Muscle of leg (tissue), 11 donors: Measurements from ENCODE around the gene SUSD4. TPM values are rescaled to one million over a fixed set of nuclear protein-coding genes. Genes with fewer than 3 reads are reported as not detected.

Experiments used
- DNase-seq: peaks from one replicate; pipeline ENCODE4 v3.0.0; 2013
- H3K27ac ChIP-seq: one replicate; pipeline ENCODE4 v1.5.1; 2013; ENCODE audit warnings: mild to moderate bottlenecking, low read length, control low read depth
- H3K27me3 ChIP-seq: one replicate; pipeline ENCODE4 v1.6.1; 2013; ENCODE audit warnings: low read length; ENCODE audit not compliant: control insufficient read depth, insufficient read depth
- H3K36me3 ChIP-seq: one replicate; pipeline ENCODE4 v1.6.1; 2013; ENCODE audit warnings: low read length; ENCODE audit not compliant: control insufficient read depth, insufficient read depth
- H3K4me1 ChIP-seq: one replicate; pipeline ENCODE4 v1.6.1; 2013; ENCODE audit warnings: low read length; ENCODE audit not compliant: control insufficient read depth, insufficient read depth
- H3K4me3 ChIP-seq: one replicate; pipeline ENCODE4 v1.5.1; 2013; ENCODE audit warnings: low read length, control low read depth
- H3K9me3 ChIP-seq: replicated peaks from 2 replicates; pipeline ENCODE4 v1.6.1; 2013; ENCODE audit warnings: low read depth, low read length; ENCODE audit not compliant: control insufficient read depth
- WGBS: methylation state at CpG from one replicate; pipeline ENCODE4 v1.1.5; 2013; ENCODE audit warnings: missing lambda C conversion rate; ENCODE audit not compliant: insufficient coverage; 5-methylcytosine and 5-hydroxymethylcytosine counted together
- polyA plus RNA-seq, 8 donors: library from polyadenylated mRNA; unstranded; fragments of 120-200 nt; gene quantifications; one replicate each; pipeline versions ENCODE4 v1.2.1 to v1.2.3, GENCODE V29; 2013; ENCODE audit warnings: inconsistent platforms in 1 of 8, low replicate concordance in 1 of 8; ENCODE audit not compliant: insufficient read length in 8 of 8, insufficient read depth in 1 of 8
- total RNA-seq: library from RNA; stranded (reverse); fragments of 120-200 nt; gene quantifications from one replicate; pipeline ENCODE4 v1.2.4, GENCODE V29; 2013

SUSD4 gene
- total and polyA plus RNA-seq, 9 donors = 2.0 to 4.1 (median 2.8) TPM

DNA sequence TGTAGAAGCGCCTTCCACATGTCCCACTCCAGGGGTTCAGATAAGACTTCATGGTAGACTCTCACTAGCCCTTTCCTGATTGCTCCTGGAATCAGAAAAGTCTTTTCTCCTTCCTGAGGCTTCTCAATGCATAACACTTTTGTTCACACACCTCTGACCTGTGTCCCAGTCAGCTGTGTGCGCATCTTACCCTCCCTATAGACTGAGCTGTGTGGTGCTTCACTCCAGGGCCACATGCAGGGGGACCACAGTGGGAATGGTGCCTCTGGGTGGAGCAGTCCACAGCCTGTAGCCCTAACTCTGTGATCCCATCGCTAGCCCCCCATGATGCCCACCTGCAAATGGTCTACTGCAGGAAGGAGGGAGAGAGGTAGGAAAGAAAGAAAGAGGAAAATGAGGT, 136.9 kb downstream of the SUSD4 start:
- Histone ChIP-seq H3K9me3 (no peaks in the 10 kb centered on the region), H3K27ac (no peak overlapping the region), H3K4me3 (no peak overlapping the region), H3K36me3 (no peaks in the 10 kb centered on the region), H3K27me3 (peaks cover 3% of the 10 kb centered on the region), H3K4me1 (peaks cover 4% of the 10 kb centered on the region)
- 76% methylated on average over 2 of the region's 3 CpGs for WGBS
- no peak for DNase-seq

DNA sequence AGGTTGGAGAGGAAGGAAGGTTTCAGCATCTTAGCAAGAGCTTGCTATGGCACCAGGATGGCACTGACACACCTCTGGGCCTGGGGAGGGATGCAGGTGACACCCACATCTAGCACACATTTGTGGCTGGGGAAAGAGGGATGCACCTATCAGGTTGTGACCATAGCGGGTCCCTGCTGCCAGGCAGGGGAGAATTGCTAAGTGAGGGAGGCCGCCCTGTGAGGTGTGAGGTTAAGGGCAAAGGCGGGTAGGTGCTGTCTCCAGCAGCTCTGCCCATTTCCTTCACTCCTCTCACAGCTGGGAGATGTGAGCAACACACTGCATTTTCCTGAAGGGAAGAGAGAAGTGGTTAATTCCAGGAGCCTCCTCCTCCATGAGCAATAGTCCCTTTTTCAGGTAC, 137.7 kb downstream of the SUSD4 start:
- no peak for DNase-seq
- H3K9me3 ChIP-seq = no peaks in the 10 kb centered on the region
- H3K4me1 ChIP-seq = peaks cover 4% of the 10 kb centered on the region
- WGBS = no CpG with 5 or more reads among the region's 3 CpGs
- H3K27ac ChIP-seq = no peak overlapping the region
- no peak overlapping the region for H3K4me3 ChIP-seq
- H3K36me3 ChIP-seq = no peaks in the 10 kb centered on the region
- H3K27me3 ChIP-seq = peaks cover 3% of the 10 kb centered on the region

DNA sequence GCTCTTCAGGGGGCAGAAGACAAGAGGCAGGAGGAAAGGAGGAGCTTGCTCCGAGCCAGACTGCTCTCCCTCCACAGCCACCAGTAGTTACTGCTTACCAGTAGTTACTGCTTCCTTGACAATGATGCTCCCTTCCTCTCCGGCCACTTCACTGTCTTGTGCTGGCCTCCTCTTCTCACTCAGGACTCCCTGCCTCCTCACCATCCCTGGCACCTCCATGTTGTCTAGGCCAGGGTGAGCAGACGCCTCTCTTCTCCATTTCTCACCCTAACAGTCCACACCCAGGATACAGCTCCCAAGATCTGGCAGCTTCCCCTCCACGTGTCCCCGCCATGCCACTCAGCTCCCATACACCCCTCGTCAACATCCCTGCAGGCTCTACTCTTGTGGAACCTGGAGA, 138.5 kb downstream of the SUSD4 start:
- H3K27ac ChIP-seq = no peak overlapping the region
- WGBS = 51% methylated on average over 2 of the region's 6 CpGs
- no peaks in the 10 kb centered on the region for H3K36me3 ChIP-seq
- peaks cover 3% of the 10 kb centered on the region for H3K27me3 ChIP-seq
- no peak overlapping the region for H3K4me3 ChIP-seq
- DNase-seq = no peak
- no peaks in the 10 kb centered on the region for H3K9me3 ChIP-seq
- peaks cover 4% of the 10 kb centered on the region for H3K4me1 ChIP-seq

GRCh38 chr1:223225061-223225460, 138.9 kb downstream of the SUSD4 start:
- no peaks in the 10 kb centered on the region for H3K36me3 ChIP-seq
- H3K4me3 ChIP-seq = no peak overlapping the region
- peaks cover 3% of the 10 kb centered on the region for H3K27me3 ChIP-seq
- no peak overlapping the region for H3K27ac ChIP-seq
- no peak for DNase-seq
- 91% methylated on average over 5 of the region's 7 CpGs for WGBS
- H3K4me1 ChIP-seq = peaks cover 4% of the 10 kb centered on the region
- H3K9me3 ChIP-seq = no peaks in the 10 kb centered on the region

DNA sequence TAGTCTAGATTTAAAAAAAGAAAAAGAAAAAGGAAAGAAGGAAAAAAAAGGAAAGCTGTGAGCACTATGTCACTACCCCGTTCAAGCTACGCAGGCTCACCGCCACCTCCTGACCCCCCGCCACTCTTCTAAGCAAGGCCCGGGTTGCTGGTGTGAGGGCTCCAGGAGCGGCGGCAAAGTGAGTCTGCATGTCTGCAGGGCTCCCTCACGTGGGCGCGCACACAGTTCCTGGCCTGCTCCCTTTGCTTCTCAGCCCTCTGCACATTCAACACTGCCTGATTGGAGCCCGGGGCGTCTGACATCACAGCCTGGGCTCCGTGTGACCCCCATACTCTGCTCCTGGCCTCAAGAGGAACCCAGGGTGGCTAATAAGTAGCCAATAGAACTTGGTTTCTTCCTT, 139.5 kb downstream of the SUSD4 start:
- Histone ChIP-seq H3K4me3 (no peak overlapping the region), H3K27ac (no peak overlapping the region), H3K27me3 (peaks cover 3% of the 10 kb centered on the region), H3K4me1 (peaks cover 4% of the 10 kb centered on the region), H3K9me3 (no peaks in the 10 kb centered on the region), H3K36me3 (no peaks in the 10 kb centered on the region)
- WGBS = 68% methylated on average over 6 of the region's 13 CpGs
- DNase-seq = peak; percentile 22

GRCh38 chr1:223223091-223223995, 140.6 kb downstream of the SUSD4 start:
- no peaks in the 10 kb centered on the region for H3K36me3 ChIP-seq
- H3K27me3 ChIP-seq = peaks cover 3% of the 10 kb centered on the region
- no peak for DNase-seq
- H3K9me3 ChIP-seq = peaks cover 6% of the 10 kb centered on the region
- WGBS = 90% methylated on average over 23 of the region's 26 CpGs
- H3K4me3 ChIP-seq = no peak overlapping the region
- H3K27ac ChIP-seq = no peak overlapping the region
- peaks cover 4% of the 10 kb centered on the region for H3K4me1 ChIP-seq

DNA sequence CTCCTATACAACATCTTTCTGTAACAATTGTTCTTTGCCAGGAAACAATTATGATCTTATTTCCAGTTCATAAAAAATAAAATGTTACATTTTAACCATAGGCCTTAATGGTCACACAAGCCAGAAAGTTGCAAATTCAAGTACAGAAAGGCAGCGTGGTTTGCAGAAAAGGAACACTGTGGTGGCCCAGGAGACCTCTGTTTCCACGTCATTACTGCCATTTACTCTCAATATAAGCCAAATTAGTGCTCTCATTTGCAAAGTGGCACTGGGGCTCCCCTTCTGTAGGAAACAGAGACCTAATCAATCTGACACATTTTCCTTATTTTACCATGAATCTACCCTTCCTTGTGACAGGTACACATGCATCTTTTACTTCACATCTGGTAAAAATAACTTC, 141.6 kb downstream of the SUSD4 start:
- no peak for DNase-seq
- WGBS = 44% methylated on average over 2 of the region's 2 CpGs
- no peak overlapping the region for H3K27ac ChIP-seq

GRCh38 chr1:223221686-223222085, 142.3 kb downstream of the SUSD4 start:
- peaks cover 9% of the 10 kb centered on the region for H3K4me1 ChIP-seq
- no peak overlapping the region for H3K4me3 ChIP-seq
- 90% methylated on average over 4 of the region's 8 CpGs for WGBS
- DNase-seq = no peak
- peaks cover 3% of the 10 kb centered on the region for H3K27me3 ChIP-seq
- H3K27ac ChIP-seq = no peak overlapping the region
- H3K36me3 ChIP-seq = no peaks in the 10 kb centered on the region
- peaks cover 6% of the 10 kb centered on the region for H3K9me3 ChIP-seq

More for the DNA sequence above, 141.6 kb downstream of the SUSD4 start:
- peaks cover 6% of the 10 kb centered on the region for H3K9me3 ChIP-seq
- H3K27me3 ChIP-seq = peaks cover 3% of the 10 kb centered on the region
- no peak overlapping the region for H3K4me3 ChIP-seq
- H3K36me3 ChIP-seq = no peaks in the 10 kb centered on the region
- H3K4me1 ChIP-seq = peaks cover 4% of the 10 kb centered on the region

DNA sequence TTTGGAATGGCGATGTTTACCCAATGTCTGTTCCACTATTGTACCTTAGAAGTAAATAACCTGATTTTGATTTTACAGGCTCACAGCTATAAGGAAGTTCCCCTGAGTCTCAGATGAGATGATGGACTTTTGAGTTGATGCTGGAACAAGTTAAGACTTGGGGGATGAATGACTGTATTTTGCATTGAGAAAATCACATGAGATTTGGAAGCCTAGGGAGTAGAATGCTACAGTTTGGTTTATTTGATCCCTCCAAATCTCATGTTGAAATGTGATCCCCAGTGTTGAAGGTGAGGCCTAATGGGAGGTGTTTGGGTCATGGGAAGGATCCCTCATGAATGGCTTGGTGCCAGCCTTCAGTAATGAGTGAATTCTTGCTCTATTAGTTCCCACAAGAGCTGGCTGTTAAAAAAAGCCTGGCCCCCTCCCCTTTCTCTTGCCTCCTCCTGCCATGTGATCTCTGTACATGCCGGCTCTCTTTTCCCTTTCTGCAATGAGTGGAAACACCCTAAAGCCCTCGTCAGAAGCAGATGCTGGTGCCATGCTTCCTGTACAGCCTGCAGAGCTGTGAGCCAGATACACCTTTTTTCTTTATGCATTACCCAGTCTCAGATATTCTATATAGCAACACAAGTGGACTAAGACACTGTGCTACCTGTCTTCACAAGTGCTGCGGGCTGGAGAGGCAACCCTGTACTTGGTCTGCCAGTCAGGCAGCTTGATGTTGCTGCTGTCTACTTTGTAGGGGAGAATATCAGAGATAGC, 143.9 kb downstream of the SUSD4 start:
- H3K9me3 ChIP-seq = peaks cover 6% of the 10 kb centered on the region
- no peaks in the 10 kb centered on the region for H3K36me3 ChIP-seq
- no peak for DNase-seq
- H3K27me3 ChIP-seq = no peaks in the 10 kb centered on the region
- peaks cover 9% of the 10 kb centered on the region for H3K4me1 ChIP-seq
- 29% methylated on average over 2 of the region's 4 CpGs for whole genome bisulfite sequencing
- no peak overlapping the region for H3K4me3 ChIP-seq
- no peak overlapping the region for H3K27ac ChIP-seq

- no peak for DNase-seq
- H3K36me3 ChIP-seq = no peaks in the 10 kb centered on the region
- H3K27ac ChIP-seq = no peak overlapping the region
These were observed 144.7 kb downstream of the SUSD4 start for GRCh38 chr1:223219318-223219635.

More at GRCh38 chr1:223219318-223219635, 144.7 kb downstream of the SUSD4 start:
- Histone ChIP-seq H3K4me1 (peaks cover 11% of the 10 kb centered on the region), H3K27me3 (no peaks in the 10 kb centered on the region), H3K4me3 (no peak overlapping the region), H3K9me3 (peaks cover 6% of the 10 kb centered on the region)
